ENCODE results near the gene RNF26. TPM values are rescaled to one million over a fixed set of nuclear protein-coding genes. Genes with fewer than 3 reads are reported as not detected.

Gene RNF26
- total RNA-seq, 1 donor from 2014 or later: 34.2 TPM

- Mint-ChIP-seq H3K4me1 (ENCODE audit: low read depth) (peaks cover 5% of the 10 kb centered on the region), H3K9me3 (ENCODE audit: low read depth) (no peaks in the 10 kb centered on the region), H3K4me3 (ENCODE audit: low read depth) (no peak within 1 kb of the TSS), H3K27me3 (peaks cover 58% of the 10 kb centered on the region), H3K36me3 (ENCODE audit: insufficient read depth) (peaks cover 3% of the 10 kb centered on the region), H3K27ac (no peak within 1 kb of the TSS)
- DNase-seq (ENCODE audit: low spot score, unreplicated experiment): no peak
- no peak for TF ChIP-seq CTCF (IDR thresholded peaks at IDR 0.05; ENCODE audit: unreplicated experiment)
These were observed 6.3 kb downstream of the RNF26 start, which contains the start of gene C1QTNF5 for GRCh38 chr11:119340335-119341221. Gene C1QTNF5, minus strand, starts transcription at chr11:119340883. Its CDS starts 486 bp downstream, at chr11:119340397.

- Mint-ChIP-seq H3K4me3 (ENCODE audit: low read depth) (no peak overlapping the region), H3K4me1 (ENCODE audit: low read depth) (peaks cover 3% of the 10 kb centered on the region), H3K9me3 (ENCODE audit: low read depth) (no peaks in the 10 kb centered on the region), H3K27ac (no peak overlapping the region), H3K36me3 (ENCODE audit: insufficient read depth) (peaks cover under 1% of the 10 kb centered on the region), H3K27me3 (peaks cover 59% of the 10 kb centered on the region)
- DNase-seq (ENCODE audit: low spot score, unreplicated experiment): no peak
- TF ChIP-seq CTCF (IDR thresholded peaks at IDR 0.05; ENCODE audit: unreplicated experiment): no peak
These were observed 7.1 kb downstream of the RNF26 start for GRCh38 chr11:119341222-119342022.

GRCh38 chr11:119342023-119342300 is 7.6 kb downstream of the RNF26 start:
- Mint-ChIP-seq H3K9me3 (ENCODE audit: low read depth) (no peaks in the 10 kb centered on the region), H3K4me1 (ENCODE audit: low read depth) (peaks cover 3% of the 10 kb centered on the region), H3K4me3 (ENCODE audit: low read depth) (no peak overlapping the region), H3K27me3 (peaks cover 64% of the 10 kb centered on the region), H3K27ac (no peak overlapping the region), H3K36me3 (ENCODE audit: insufficient read depth) (no peaks in the 10 kb centered on the region)
- no peak for TF ChIP-seq CTCF (IDR thresholded peaks at IDR 0.05; ENCODE audit: unreplicated experiment)
- DNase-seq (ENCODE audit: low spot score, unreplicated experiment): no peak

- H3K9me3 Mint-ChIP-seq (ENCODE audit: low read depth): no peaks in the 10 kb centered on the region
- DNase-seq (ENCODE audit: low spot score, unreplicated experiment): no peak
- no peak for TF ChIP-seq CTCF (IDR thresholded peaks at IDR 0.05; ENCODE audit: unreplicated experiment)
- H3K36me3 Mint-ChIP-seq (ENCODE audit: insufficient read depth): no peaks in the 10 kb centered on the region
- no peak overlapping the region for H3K4me3 Mint-ChIP-seq (ENCODE audit: low read depth)
- no peak overlapping the region for H3K27ac Mint-ChIP-seq
- H3K27me3 Mint-ChIP-seq: peaks cover 70% of the 10 kb centered on the region
- H3K4me1 Mint-ChIP-seq (ENCODE audit: low read depth): peaks cover 3% of the 10 kb centered on the region
These were observed 8.2 kb downstream of the RNF26 start for GRCh38 chr11:119342362-119343130.

- no peak for TF ChIP-seq CTCF (IDR thresholded peaks at IDR 0.05; ENCODE audit: unreplicated experiment)
- Mint-ChIP-seq H3K36me3 (ENCODE audit: insufficient read depth) (no peaks in the 10 kb centered on the region), H3K27ac (no peak overlapping the region), H3K4me3 (ENCODE audit: low read depth) (no peak overlapping the region), H3K9me3 (ENCODE audit: low read depth) (no peaks in the 10 kb centered on the region), H3K4me1 (ENCODE audit: low read depth) (no peaks in the 10 kb centered on the region), H3K27me3 (peaks cover 73% of the 10 kb centered on the region)
- DNase-seq (ENCODE audit: low spot score, unreplicated experiment): no peak
These were observed 9.4 kb downstream of the RNF26 start for GRCh38 chr11:119343726-119344125.

All from progenitor cell of endocrine pancreas (in vitro differentiated cells).